HFFc6 (cell line): ENCODE data around the gene FARP1. TPM values are rescaled to one million over a fixed set of nuclear protein-coding genes. Genes with fewer than 3 reads are reported as not detected.

Experiments used
- DNase-seq: peaks from one replicate; pipeline ENCODE4 v3.0.0-alpha.2; 2018
- H3K27ac Mint-ChIP-seq: 2 replicates; pipeline ENCODE4 v1.8.0; 2020; ENCODE audit warnings: mild to moderate bottlenecking, mixed read lengths
- H3K27me3 Mint-ChIP-seq: 2 replicates; pipeline ENCODE4 v1.8.0; 2021; ENCODE audit warnings: mild to moderate bottlenecking, moderate library complexity, mixed read lengths; ENCODE audit not compliant: insufficient read depth
- H3K36me3 Mint-ChIP-seq: 2 replicates; pipeline ENCODE4 v1.8.0; 2021; ENCODE audit warnings: low read depth, mixed read lengths
- H3K4me1 Mint-ChIP-seq: 2 replicates; pipeline ENCODE4 v1.8.0; 2020; ENCODE audit warnings: low read depth, mixed read lengths
- H3K4me3 Mint-ChIP-seq: 2 replicates; pipeline ENCODE4 v1.8.0; 2020; ENCODE audit warnings: mild to moderate bottlenecking, moderate library complexity, mixed read lengths
- H3K9me3 Mint-ChIP-seq: 2 replicates; pipeline ENCODE4 v1.8.0; 2020; ENCODE audit warnings: mild to moderate bottlenecking, mixed read lengths
- CTCF ChIP-seq: fragments of 200-600 bp; sonication (generic); IDR thresholded peaks from 2 replicates; pipeline ENCODE4 v1.5.0; 2021; ENCODE audit warnings: antibody characterized with exemption, mild to moderate bottlenecking
- total RNA-seq, 6 experiments: library from RNA; stranded (reverse); fragmentation: NEBNext Ultra II Directional; extraction: Animal tissue kit (Norgen Biotek cat#: 25700); gene quantifications; 2 replicates in 1 of 6; 3 replicates in 5 of 6; pipeline ENCODE4 v1.2.3, GENCODE V29; 2021

Gene FARP1
- total RNA-seq, 6 experiments from 2014 or later, result 140 to 181 (median 150) TPM

- H3K4me3 Mint-ChIP-seq, result peak overlapping the region; percentile 53
- no peak for DNase-seq
- H3K36me3 Mint-ChIP-seq, result peaks cover 23% of the 10 kb centered on the region
- peaks cover 69% of the 10 kb centered on the region for H3K4me1 Mint-ChIP-seq
- peak overlapping the region; percentile 93 for H3K27ac Mint-ChIP-seq
- no peaks in the 10 kb centered on the region for H3K9me3 Mint-ChIP-seq
- no peak for TF ChIP-seq CTCF
- peaks cover 3% of the 10 kb centered on the region; the same call in 1 of the 2 replicates for H3K27me3 Mint-ChIP-seq
Measured at GRCh38 chr13:98175043-98175442, 32.1 kb downstream of the FARP1 start.

- Mint-ChIP-seq H3K27me3 (peaks cover 3% of the 10 kb centered on the region; the same call in 1 of the 2 replicates), H3K27ac (peak overlapping the region; percentile 93; the same call in 1 of the 2 replicates), H3K9me3 (no peaks in the 10 kb centered on the region), H3K4me1 (peaks cover 75% of the 10 kb centered on the region), H3K4me3 (no peak overlapping the region), H3K36me3 (peaks cover 29% of the 10 kb centered on the region)
- DNase-seq, result no peak
- no peak for TF ChIP-seq CTCF
Measured at GRCh38 chr13:98175823-98176222, 32.9 kb downstream of the FARP1 start.

- Mint-ChIP-seq H3K27ac (no peak within 1 kb of the TSS), H3K27me3 (peaks cover 2% of the 10 kb centered on the region; the same call in 1 of the 2 replicates), H3K36me3 (peaks cover 23% of the 10 kb centered on the region), H3K9me3 (no peaks in the 10 kb centered on the region), H3K4me3 (no peak within 1 kb of the TSS), H3K4me1 (peaks cover 71% of the 10 kb centered on the region)
- no peak for TF ChIP-seq CTCF
- DNase-seq, result no peak
Measured at GRCh38 chr13:98176777-98177608, 34.1 kb downstream of the FARP1 start, which contains the start of gene RNF113B. Gene RNF113B (minus strand): TSS chr13:98177269. CDS start chr13:98177236, 33 bp downstream.

- no peak for TF ChIP-seq CTCF
- H3K4me1 Mint-ChIP-seq, result peaks cover 65% of the 10 kb centered on the region
- peaks cover 34% of the 10 kb centered on the region for H3K36me3 Mint-ChIP-seq
- no peak overlapping the region for H3K4me3 Mint-ChIP-seq
- DNase-seq, result no peak
- peak overlapping the region; percentile 44 for H3K27ac Mint-ChIP-seq
- no peaks in the 10 kb centered on the region; the same call in 1 of the 2 replicates for H3K27me3 Mint-ChIP-seq
- H3K9me3 Mint-ChIP-seq, result no peaks in the 10 kb centered on the region
Measured at GRCh38 chr13:98180092-98180491, 37.2 kb downstream of the FARP1 start.

- Mint-ChIP-seq H3K4me3 (no peak overlapping the region), H3K4me1 (peaks cover 56% of the 10 kb centered on the region), H3K27me3 (no peaks in the 10 kb centered on the region; the same call in 1 of the 2 replicates), H3K27ac (no peak overlapping the region), H3K36me3 (peaks cover 31% of the 10 kb centered on the region), H3K9me3 (no peaks in the 10 kb centered on the region)
- DNase-seq, result no peak
- no peak for TF ChIP-seq CTCF
Measured at GRCh38 chr13:98181111-98181815, 38.4 kb downstream of the FARP1 start.
